ENCODE measurements around the gene KLHL34.

KLHL34 gene

DNA sequence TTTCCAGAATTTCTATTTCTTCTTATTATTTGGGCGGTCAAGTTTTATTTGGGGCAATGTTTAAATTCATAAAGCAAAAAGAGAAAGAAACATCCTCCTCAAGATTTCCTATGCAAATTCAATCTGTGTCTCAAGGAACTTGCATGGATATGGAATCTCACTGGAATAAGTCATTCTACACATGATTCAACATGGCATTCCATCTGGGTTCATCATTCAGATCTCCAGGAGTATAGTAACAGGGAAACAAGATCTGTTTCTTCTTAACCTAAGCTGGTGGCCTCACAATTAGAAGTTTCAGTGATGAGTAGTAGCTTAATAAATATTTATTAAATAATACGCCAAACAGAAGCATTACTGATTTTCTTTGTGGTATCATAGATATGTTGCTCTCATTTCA lies 19.8 kb downstream of the KLHL34 start:
- DNase-seq (ENCODE audit: low read depth): peak; percentile 1
- no peak overlapping the region for H3K4me3 ChIP-seq (replicated peaks; ENCODE audit: low read depth, low read length)
- TF ChIP-seq, protein P1, sequence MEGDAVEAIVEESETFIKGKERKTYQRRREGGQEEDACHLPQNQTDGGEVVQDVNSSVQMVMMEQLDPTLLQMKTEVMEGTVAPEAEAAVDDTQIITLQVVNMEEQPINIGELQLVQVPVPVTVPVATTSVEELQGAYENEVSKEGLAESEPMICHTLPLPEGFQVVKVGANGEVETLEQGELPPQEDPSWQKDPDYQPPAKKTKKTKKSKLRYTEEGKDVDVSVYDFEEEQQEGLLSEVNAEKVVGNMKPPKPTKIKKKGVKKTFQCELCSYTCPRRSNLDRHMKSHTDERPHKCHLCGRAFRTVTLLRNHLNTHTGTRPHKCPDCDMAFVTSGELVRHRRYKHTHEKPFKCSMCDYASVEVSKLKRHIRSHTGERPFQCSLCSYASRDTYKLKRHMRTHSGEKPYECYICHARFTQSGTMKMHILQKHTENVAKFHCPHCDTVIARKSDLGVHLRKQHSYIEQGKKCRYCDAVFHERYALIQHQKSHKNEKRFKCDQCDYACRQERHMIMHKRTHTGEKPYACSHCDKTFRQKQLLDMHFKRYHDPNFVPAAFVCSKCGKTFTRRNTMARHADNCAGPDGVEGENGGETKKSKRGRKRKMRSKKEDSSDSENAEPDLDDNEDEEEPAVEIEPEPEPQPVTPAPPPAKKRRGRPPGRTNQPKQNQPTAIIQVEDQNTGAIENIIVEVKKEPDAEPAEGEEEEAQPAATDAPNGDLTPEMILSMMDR (IDR thresholded peaks at IDR 0.05; ENCODE audit: low read length, missing control alignments): no peak

DNA sequence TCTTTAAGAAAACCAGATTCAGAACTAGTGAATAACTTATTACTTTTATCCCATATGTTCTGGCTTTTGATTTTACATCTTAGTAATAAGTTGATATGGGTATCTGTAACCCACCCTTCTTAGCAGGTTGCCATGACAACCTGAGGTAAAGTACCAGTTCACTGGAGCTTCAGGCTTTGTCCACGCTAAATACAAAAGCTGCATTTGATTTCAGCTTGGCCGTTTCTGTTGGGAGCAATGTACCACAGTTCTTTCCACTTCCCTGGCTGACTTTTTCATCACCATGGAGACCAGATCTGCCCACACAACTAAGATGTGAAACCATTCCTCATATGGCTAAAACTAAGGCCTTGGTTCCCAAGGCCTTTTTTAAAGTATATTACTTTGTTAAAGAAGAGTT lies 26.1 kb downstream of the KLHL34 start:
- TF ChIP-seq, protein P1 (IDR thresholded peaks at IDR 0.05; ENCODE audit: low read length, missing control alignments): no peak

DNA sequence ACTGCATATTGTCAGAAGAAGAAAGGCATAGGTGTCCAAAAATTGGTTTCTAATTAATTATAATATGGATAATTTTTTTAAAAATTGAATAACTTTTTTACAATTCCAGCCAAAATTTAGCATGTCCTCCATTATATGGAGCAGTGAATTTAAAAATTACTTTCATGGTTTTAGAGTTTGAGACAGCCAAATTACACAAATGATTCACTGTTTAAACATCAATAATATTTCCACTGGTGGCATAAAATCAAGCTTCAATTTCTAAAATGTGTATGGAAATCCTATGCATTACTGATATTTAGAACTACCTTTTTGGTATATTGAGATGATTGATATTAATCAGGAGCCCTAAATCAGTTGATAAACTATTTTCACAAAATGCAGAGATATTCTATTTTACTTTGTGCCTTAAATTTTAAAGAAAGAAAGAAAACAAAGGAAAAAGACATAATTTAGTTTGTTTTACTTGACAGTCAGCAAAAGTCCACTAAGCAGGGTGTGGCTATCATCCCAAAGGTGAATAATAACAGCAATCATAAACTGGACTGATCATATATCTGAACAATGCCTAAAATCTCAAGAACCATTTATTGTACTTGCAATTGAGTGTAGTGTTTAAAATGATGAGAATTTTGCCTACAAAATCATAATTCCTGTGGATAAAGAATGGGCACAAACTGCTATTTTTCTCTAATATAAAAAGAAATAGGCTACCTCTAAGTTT lies 34.2 kb downstream of the KLHL34 start:
- DNase-seq (ENCODE audit: low read depth): no peak
- TF ChIP-seq, protein P1 (IDR thresholded peaks at IDR 0.05; ENCODE audit: low read length, missing control alignments): no peak
- no peak overlapping the region for H3K4me3 ChIP-seq (replicated peaks; ENCODE audit: low read depth, low read length)

More for the DNA sequence above, 26.1 kb downstream of the KLHL34 start:
- DNase-seq (ENCODE audit: low read depth): peak; percentile 1
- no peak overlapping the region for H3K4me3 ChIP-seq (replicated peaks; ENCODE audit: low read depth, low read length)

DNA sequence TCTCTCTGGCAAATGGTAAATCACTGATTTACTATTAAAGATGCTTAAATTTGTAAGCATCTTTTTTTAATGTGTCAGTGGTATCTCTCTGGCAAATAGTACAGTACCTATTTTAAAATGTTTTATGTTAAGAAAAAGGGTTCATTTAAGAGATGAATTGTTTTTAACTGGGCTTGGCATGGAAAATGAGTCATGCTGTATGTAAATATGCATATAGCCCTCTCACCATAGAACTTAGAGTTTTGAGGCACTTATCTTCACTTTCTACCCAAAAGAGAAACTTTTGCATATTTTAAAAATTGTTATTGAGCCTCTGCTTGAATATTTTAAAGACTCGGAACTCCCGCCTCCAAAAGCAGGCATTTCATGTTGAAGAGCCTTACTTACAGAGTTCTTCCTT lies 37.9 kb downstream of the KLHL34 start:
- no peak overlapping the region for H3K4me3 ChIP-seq (replicated peaks; ENCODE audit: low read depth, low read length)
- TF ChIP-seq, protein P1 (IDR thresholded peaks at IDR 0.05; ENCODE audit: low read length, missing control alignments): no peak
- DNase-seq (ENCODE audit: low read depth): no peak

DNA sequence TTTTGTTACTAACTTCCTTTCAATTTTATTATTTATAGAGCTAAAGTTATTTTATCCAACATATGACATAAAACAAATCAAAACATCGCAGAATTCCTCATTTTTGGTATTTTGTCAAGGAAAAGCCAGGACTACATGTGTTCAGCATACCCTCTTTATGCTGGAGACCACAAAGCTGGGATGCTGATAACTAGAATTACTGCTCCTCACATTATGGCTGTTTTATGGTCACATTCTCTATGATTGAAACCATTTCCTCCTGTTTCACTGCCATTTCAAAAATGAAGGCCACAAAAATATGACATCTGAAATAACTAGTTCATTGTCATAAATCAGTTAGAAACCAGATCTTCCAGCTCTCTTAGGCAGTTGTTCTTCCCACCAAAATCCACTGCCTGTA lies 41.7 kb downstream of the KLHL34 start:
- TF ChIP-seq, protein P1 (IDR thresholded peaks at IDR 0.05; ENCODE audit: low read length, missing control alignments): no peak
- no peak for DNase-seq (ENCODE audit: low read depth)
- no peak overlapping the region for H3K4me3 ChIP-seq (replicated peaks; ENCODE audit: low read depth, low read length)

DNA sequence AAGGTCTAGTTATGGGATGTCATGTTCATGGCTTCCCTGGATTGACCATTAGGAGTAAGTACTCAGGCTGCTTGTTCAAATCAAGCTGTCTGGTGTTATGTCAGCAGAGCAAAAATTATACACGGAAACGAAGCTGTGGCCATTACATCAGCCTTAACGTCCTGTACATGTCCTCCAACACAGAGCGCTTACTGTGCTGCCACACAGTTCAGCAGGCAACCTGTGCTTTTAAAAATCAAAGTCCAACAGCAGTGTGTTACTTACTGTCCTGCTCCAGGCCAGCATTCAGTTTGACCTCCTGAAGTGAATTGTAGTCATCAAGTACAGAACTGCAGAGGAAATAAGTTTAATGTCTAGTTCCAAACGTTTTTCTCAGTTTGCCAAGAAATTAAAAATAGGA lies 46.0 kb downstream of the KLHL34 start:
- TF ChIP-seq, protein P1 (IDR thresholded peaks at IDR 0.05; ENCODE audit: low read length, missing control alignments): no peak
- no peak overlapping the region for H3K4me3 ChIP-seq (replicated peaks; ENCODE audit: low read depth, low read length)
- no peak for DNase-seq (ENCODE audit: low read depth)

DNA sequence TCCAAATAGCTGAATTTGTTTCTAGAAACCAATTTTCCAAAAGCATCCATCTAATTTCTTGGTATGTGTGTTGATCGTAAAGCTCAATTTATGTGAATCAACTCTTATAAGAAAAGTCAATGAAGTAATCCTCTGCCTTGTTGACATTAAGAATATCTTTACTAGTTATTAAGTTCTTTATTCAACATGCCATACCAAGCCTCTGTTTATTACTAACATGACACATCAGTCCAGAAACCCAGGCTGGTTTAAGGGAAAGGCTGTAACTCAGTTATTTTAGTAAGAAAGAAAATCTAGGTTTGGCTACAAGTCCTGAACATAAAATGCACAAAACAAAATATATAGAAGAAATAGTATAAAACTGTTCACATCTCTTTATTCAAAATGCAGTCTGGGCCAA lies 48.0 kb downstream of the KLHL34 start:
- DNase-seq (ENCODE audit: low read depth): no peak
- TF ChIP-seq, protein P1 (IDR thresholded peaks at IDR 0.05; ENCODE audit: low read length, missing control alignments): no peak
- no peak overlapping the region for H3K4me3 ChIP-seq (replicated peaks; ENCODE audit: low read depth, low read length)

Measured in fibroblast of pulmonary artery (primary cell).